Activated gamma-delta T cell (primary cell): ENCODE data around the gene ANO1.

ENCODE experiments used
- DNase-seq: peaks from one replicate; lab custom pipeline; 2025; lab: John Stamatoyannopoulos, UW

Gene ANO1

DNA sequence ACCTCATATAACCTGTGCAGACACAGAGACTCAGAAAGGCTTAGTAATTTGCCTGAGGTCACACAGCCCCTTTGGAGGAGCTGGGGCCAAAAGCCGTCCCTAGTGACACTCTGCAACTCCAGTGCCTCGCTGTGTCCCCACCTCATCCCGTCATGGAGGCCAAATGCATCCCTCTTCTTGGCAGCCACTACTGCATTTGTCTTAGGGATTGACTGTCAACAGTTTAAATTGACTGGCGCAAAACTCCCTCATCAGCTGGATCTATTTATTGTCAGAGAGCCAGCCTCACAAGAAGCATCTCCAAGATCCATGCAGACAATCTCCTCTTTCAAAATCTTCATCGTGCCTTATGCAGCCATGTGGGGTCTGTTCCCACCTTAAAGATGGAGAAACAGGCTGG, 35.7 kb downstream of the ANO1 start:
- no peak for DNase-seq

DNA sequence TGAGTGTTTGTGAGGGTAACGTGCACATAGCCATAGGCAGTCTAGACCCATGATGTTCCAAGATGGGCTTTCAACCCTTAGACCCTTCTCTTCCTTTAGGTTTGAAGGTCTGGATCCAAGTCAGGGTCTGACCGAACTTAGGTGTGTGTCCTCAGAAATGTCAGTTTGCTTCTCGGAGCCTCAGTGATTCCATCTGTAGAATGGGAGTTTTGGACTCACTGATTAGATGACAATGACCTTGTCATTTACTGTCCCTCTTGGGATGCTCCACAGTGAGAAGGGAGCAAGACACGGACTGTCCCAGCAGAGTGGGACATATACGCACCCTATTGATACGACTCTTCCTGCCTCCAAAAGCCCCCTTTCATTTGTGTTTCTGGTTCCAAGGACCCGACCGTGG, 37.7 kb downstream of the ANO1 start:
- no peak for DNase-seq

DNA sequence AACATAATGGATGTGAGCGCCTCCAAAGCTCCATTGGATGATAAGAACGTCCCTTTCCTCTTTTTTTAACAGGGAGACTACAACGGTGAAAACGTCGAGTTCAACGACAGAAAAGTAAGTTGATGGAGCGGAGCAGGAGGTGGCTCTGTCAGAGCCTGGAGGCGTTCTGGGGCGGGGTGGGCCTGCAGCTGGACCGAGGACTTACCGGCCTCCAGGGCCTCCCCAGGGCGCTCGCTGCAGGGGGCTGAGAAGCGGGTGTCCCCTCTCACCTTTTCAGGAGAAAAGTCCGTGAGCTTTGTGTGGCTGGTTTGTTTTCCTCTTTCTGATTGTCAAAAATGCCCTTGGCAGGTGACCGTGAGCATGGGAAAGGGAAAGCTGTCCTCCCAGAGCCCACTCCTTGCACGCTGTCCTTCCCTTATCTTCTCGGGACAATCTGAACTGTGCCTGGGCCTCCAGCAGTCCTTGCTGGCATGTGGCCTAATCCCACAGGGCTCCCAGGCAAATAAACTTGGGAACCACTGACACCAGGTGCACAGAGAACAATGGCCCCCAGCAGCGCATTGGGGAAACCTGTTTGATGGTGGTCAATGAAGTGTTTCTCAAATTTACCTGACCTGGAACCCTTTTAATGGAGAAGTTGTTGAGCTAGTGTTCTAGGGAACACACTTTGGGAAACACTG, 38.4 kb downstream of the ANO1 start:
- no peak for DNase-seq

DNA sequence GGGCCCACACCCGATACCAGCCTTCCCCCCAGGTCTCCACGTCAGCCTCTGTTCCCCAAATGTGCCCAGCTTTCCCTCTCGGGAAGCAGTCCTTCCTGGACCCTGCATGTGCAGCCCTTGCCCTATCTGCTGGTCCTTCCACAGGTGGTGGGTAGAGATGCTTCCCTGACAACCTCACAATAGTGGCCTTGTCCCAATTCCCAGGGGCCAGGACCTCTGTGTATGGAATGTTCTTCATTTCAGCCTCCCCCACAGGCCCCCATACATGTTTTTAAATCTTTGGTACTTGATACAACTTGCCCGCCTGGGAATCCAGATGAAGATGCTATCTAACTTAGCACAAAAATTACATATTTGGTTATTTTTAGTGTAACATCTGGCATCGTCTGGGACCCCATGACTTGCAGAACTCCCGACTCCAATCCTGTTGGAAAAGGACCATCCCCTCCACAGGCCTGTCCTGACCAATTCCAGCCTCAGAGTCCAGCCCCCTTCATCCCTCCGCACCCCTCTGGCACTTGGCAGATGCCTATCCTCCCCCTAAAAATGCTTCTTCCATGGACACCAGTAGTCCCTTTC, 39.5 kb downstream of the ANO1 start:
- no peak for DNase-seq

DNA sequence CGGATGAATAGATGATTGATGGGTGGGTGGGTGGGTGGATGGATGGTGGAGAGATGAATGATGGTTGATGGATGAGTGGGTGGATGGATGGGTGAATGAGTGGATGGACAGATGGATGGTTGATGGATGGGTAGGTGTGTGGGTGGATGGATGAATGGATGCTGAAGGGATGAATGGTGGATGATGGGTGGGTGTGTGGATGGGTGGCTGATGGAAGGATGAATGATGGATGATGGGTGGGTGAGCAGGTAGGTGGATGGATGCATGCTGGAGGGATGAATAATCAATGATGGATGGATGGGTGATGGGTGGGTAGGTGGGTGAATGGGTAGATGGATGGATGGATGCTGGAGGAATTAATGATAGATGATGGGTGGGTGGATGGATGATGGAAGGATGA, 40.5 kb downstream of the ANO1 start:
- DNase-seq, result no peak

DNA sequence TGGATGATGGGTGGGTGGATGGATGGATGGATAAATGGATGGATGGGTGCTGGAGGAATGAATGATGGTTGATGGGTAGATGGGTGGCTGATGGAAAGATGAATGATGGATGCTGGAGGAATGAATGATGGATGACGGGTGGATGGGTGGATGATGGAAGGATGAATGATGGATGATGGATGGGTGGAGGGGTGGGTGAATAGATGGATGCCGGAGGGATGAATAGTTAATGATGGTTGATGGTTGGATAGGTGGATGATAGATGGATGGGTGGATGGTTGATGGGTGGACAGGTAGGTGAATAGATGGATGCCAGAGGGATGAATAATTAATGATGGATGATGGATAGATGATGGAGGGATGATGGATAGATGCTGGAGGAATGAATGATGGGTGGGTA, 41.4 kb downstream of the ANO1 start:
- no peak for DNase-seq

DNA sequence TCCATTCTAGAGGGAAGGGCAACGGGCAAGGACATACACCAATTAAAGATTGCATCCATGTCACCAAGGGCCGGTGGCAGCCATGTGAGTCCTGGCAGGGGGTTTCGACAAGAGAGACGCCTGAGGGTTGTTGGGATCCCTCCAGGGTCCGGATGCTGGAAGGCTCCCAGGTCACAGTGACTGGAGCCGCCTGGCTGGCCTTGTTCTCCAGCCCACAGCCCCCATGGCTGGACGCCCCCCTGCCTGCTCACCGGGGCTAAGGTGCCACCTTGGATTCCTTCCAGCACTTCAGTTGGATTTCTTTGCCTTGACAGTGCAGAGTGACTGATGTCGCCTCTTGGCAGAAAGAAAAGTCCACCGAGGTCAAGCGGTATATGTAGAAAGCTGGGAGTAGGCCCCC, 42.6 kb downstream of the ANO1 start:
- no peak for DNase-seq

DNA sequence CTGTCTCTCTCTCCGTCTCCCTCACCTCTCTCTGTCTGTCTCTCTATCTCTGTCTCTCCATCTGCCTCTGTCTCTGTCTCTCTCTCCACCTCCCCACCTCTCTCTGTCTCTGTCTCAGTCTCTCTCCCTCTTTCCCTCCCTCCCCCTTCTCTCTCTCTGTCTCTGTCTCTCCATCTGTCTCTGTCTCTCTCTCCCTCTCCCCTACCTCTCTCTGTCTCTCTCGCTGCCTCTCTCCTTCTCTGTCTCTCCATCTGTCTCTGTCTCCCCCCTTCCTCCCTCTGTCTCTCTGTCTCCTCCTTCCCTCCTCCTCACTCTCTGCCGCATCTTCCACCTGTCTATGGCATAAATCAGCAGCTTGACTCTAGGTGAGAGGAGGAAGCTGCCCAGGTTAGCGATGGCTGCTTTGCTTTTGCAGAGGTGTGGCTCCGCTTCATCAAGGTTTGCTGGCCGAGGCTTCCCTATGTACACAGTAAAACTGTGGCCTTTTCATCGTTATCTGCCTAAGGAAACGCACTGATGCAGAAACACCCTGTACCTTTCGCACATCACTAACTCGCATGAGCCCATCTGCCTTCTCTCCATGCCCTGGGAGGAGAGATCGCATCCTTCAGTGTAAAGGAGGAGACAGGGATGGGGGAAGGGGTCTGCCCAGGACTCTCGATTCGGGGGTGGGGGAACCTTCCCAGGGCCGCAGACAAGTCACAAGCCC, 44.5 kb downstream of the ANO1 start:
- DNase-seq, result no peak

DNA sequence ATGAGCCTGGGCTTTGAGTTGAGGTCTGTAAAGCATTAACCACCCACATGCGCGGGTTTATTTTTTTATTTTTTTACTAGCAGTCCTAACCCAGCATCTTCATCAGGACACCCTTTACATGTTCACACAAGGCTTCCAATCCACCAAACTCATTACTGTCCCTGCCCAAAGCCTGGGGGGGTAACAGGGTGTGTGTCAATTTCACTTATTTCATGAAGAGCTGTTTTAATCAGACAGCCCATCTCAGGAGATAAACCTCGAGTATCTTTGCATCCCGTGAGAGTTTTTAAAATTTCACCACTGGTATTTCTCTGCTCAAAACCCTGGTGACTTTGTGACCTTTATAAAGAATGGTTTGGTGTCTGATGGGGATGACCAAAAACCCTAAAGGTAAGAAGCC, 45.6 kb downstream of the ANO1 start:
- no peak for DNase-seq

DNA sequence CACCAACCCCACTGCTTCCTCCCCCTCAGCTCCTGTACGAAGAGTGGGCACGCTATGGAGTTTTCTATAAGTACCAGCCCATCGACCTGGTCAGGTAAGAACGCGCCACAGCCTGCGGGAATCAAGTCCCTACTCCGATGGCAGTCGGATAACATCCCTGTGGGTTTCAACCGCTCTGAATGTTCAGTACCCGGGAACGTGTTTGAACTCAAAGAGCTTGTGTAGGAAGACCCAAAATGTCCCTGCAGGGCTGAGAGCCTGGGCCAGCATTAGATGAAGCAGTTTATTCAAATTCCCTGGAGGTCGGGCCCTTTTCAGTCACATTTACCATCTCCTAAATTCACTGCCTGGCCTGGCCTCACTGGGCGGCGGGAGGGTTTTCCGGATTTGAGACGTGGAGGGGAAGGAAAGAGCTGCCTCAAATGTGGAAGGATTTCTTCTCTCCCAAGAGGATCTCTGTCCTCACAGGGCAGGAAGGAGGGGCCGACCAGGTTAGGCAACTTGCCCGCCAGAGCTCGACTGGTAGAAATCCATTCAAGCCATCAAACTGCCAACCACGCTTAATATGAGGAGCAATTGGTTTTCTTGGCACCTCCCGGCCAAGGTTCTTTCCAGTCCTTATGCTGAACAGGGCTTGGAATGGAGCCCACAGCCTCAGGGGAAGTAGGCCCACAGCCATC, 46.3 kb downstream of the ANO1 start:
- no peak for DNase-seq

DNA sequence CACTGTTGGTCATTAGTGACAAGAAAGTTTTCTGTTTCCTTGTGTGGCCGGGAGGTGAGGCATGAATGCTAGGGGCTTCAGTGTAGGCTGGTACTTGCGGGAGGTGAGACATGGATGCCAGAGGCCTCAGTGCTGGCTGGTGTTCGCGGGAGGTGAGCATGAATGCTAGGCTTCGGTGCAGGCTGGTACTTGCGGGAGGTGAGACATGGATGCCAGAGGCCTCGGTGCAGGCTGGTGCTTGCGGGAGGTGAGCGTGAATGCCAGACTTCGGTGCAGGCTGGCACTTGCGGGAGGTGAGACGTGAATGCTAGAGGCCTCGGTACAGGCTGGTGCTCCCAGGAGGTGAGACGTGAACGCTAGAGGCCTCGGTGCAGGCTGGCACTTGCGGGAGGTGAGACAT, 48.4 kb downstream of the ANO1 start:
- no peak for DNase-seq

DNA sequence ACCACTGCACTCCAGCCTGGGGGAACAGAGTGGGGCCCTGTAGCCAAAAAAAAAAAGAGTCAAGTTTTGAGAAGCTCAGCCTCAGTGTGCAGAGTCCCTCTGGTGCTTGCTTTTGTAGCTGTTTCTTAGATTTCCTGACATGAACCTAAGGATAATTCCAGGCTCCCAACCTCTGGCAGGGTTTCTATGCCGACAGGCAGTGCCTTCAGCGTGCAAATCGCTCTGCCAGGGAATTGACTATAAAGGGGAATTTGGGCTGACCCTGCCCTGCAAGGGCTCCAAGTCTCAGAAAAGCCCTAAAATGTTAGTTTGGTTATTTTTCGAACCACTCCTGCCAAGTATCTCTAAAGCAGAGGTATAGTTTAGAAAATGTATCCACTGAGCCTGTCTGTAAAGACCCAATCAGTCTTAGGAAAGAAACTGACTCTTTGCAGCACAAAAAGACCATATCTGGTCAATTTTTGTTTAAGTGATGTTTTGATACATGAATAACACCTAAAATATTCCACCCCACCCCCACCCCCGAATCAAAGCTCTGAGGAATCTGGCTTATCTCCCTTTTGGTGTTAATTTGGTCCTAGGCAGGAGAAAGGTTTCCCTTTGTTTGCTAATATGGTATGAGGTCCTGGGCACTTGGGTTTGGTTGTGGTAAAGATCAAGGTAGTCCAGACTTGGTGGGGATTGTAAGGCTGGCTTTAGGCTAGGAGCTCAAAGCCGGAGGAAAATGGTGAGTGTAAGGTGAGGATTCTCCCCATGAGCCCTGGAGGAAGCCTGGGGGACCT, 49.7 kb downstream of the ANO1 start:
- DNase-seq, result no peak

DNA sequence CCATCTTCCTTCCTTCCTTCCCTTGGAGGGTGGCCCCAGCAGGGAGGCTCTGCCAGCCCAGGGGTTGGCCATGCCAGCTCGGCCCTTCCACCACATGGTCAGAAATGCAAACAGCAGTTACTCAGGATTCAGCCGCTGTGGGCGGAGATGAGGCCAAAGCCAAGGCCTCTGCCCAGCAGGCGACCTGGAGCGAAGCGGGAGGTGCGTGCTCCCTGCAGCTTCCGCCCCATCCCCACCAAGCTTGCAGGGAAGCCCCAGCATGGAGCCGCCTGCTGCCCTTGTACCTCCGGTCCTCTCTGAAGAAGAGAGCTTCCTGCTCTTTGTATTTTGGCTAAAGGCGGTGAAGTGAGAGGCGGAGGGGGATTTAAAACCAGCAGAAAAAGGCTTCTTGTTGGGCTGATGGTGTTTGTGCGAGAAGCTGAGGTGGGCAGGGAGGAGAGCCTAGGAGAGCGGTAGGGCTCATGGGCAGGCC, 50.4 kb downstream of the ANO1 start:
- DNase-seq, result no peak

DNA sequence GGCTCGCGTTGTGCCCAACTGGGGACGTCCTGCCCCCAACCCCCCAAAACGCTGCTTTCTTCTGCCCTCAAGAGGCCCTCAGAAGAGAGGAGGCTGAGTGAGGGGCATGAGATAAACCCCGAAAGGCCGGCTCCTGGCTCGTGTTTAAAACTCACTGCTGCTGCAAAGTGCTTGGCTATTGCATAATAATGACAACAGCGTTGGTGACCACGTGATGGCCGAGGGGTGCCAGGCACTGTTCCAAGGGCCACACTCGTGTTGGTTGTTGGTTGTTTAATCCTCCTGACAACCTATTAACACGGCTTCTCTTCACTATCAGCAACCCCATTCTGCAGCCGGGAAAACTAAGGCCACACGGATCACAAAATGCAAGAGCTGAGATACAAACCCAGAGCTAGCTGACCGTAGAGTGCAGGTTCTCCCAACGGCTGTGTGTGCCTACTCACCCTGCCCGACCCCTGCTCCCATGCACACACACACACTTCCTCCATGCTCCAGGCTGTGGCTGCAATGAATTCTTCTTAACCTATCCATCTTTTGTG, 51.0 kb downstream of the ANO1 start:
- DNase-seq, result no peak

DNA sequence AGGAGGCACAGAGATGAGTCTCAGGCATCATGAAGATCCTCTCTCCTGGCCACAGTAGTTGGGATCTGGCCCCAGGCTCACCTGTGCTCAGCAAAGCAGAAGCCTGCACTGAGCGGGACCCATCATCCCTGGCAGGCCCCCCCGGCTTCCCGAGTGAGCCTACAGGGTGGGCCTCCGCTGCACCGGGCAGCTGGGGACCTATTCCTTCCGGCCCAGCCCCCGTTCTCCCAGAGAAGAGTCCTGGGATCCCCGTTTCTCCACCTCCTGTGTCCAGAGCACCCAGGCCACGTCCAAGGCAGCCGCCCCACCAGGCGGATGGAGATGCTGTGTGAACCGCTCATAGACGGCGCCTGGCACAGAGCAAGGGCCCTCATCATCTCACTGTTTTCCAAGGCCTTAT, 52.5 kb downstream of the ANO1 start:
- no peak for DNase-seq

DNA sequence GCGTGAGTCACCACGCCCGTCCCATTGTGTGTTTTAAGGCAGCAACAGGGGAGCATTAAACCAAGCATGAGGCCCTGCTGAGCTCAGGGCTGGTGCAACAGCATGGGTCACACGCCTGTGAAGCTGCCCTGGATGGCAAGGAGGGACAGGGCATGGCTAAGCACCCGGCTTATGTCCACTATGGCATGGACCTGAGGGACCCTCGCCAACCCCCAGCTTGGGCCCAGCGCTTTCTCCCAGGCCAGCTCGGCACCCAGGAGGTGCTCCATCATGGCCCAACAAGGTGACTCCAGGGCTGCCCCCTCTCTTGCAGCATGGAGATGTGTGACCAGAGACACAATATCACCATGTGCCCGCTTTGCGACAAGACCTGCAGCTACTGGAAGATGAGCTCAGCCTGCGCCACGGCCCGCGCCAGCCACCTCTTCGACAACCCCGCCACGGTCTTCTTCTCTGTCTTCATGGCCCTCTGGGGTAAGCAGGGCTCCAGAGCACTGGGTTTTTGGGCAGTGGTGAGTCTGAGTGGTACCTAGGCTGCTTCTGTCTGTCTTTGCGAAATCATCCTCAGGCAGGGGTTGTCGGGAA, 53.6 kb downstream of the ANO1 start:
- DNase-seq, result no peak

DNA sequence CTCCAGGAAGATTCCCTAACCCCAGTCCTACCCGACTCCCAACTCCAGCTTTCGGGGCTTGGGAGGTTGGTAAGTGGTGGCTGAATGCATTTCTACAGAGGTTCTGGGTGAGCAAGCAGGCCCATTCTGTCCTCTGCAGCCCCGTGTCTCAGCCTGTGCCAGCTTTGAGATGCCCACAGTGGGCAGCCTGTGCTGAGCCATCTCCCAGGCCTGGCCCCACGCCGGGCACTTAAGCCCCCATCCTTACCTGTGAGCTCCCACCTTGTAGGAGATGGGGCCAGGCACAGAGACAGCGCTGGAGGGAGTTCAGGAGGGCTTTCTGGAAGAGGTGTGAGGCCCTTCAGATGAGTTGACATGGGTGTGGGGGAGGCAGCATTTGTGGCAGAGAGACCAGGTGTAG, 54.5 kb downstream of the ANO1 start:
- DNase-seq, result no peak

DNA sequence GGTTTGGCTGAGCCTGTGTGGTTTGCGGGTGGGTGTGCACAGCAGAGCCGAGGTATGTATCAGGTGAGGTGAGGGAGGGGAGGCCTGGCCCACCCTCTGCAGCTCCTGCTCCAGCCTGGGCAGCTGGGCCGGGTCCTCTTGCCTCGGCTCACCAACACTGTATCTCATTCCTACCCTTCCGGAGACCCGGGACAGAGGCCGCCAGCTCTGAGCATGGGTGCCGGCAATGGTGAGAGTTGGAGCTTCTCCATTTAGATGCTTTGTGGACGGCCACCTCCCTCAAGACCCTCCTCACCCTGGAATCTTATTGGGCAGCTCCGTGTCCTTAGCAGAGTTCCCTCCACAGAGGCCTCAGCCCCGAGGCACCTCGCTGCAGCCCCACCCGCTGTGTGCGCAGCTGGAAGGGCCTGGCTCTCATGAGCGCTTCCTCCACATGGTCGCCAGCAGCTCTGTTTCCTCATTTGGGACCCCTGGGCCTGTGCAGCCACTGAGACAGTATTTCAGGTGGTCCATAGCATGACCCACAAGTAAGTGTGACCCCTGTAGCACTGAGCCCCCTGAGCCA, 55.7 kb downstream of the ANO1 start:
- DNase-seq, result no peak

DNA sequence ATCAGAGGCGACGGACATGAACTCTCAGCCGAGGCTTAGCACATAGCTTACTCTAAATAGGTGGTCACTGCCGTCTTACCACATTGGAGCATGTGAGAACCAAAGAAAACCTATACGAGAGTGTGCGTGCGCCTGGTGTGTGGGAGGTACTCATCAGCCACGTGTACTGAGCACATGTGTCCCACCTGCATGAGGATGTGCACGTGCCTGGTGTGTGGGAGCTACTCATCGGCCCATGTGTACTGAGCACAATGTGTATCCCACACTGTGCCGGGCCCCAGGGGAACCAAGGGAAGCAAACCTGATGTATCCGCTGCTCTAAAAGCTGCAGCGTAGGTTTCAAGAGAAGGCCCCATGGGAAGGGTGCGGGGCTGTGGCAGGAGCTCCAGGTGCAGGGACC, 56.4 kb downstream of the ANO1 start:
- no peak for DNase-seq

DNA sequence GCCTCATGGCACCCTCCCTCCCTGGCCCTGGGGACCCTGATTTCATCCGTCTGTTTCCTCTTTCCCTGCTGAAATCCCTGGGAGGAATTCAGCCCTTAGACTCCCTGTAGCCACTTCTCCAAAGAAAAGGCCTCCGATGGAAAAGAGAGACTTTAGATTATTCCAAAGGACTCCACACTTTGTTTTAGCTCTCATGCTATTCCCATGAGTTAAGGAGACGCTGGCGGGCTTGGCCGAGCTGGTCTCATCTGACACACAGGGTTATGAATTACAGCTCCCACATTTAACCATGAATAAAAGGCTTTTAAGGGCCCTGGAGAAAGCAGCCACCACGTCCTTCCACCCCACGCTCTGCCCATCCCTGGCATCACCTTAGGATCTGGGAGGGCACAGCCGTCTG, 57.0 kb downstream of the ANO1 start:
- DNase-seq, result no peak

DNA sequence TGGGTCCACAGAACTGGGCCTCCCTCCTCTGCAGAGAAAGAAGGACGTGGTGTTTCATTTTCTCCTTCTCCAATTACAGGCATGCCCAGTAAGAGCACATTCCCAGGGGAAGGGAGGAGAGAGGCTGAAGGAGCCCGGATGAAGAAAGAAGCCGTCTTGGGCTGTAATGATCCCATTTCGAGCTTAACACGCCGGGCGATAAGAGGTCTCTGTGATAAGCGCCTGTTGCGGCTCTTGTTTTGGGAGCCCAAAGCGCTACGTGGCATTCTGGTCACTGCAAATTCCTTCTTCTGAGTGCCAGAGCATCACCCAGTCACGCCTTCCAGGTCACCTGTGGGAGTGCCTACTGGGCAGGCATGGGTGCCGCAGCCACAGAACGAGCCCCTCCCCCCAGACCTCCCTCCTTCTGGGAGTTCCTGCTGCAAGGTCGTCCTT, 57.5 kb downstream of the ANO1 start:
- DNase-seq, result no peak
